Stimulated activated naive CD8-positive, alpha-beta T cell treated with anti-CD3 and anti-CD28 coated beads, Interleukin-15, amount 100 ng/mL, for 72 hours (primary cell): Measurements from ENCODE around the gene TOMT.
"Not testable (repeated sequence)": the region's sequence is repeated elsewhere in the genome, so short reads cannot be mapped to it uniquely, and the experiment has no call there.

ENCODE experiments used
- ATAC-seq: fragments of 150-1000 bp; cut with Tn5 transposase; 2 replicates; pipeline ENCODE4 v1.10.0; 2021; ENCODE audit warnings: mild to moderate bottlenecking, moderate library complexity
- DNase-seq, 2 donors: peaks; one replicate each; pipeline ENCODE4 v3.0.0; 2021 to 2022
- H3K27ac Mint-ChIP-seq, 2 donors: one replicate each; pipeline ENCODE4 v1.8.0; 2022; ENCODE audit warnings: mild to moderate bottlenecking in 2 of 2, mixed read lengths in 2 of 2, moderate library complexity in 2 of 2
- H3K27me3 Mint-ChIP-seq: one replicate; pipeline ENCODE4 v1.8.0; 2022; ENCODE audit warnings: mixed read lengths
- H3K4me1 Mint-ChIP-seq: one replicate; pipeline ENCODE4 v1.8.0; 2022; ENCODE audit warnings: mild to moderate bottlenecking, mixed read lengths
- H3K4me3 Mint-ChIP-seq, 2 donors: one replicate each; pipeline ENCODE4 v1.8.0; 2022; ENCODE audit warnings: mild to moderate bottlenecking in 2 of 2, mixed read lengths in 2 of 2, moderate library complexity in 1 of 2
- H3K9me3 Mint-ChIP-seq, 2 donors: one replicate each; pipeline ENCODE4 v1.8.0; 2022; ENCODE audit warnings: mixed read lengths in 2 of 2

TOMT gene

GRCh38 chr11:72135473-72135872, 29.7 kb downstream of the TOMT start, which contains the start of gene FOLR3:
FOLR3 (plus strand) TSS chr11:72135725; CDS start chr11:72135953, 228 bp downstream.
- ATAC-seq, H3K27ac Mint-ChIP-seq, H3K4me3 Mint-ChIP-seq, H3K27me3 Mint-ChIP-seq, DNase-seq, H3K9me3 Mint-ChIP-seq, H3K4me1 Mint-ChIP-seq: not testable (repeated sequence)

- no peak overlapping the region for H3K27ac Mint-ChIP-seq
- DNase-seq, result no peak
- no peaks in the 10 kb centered on the region for H3K9me3 Mint-ChIP-seq
- H3K4me3 Mint-ChIP-seq, result no peak overlapping the region
- ATAC-seq, result no peak
- H3K27me3 Mint-ChIP-seq, result peaks cover 8% of the 10 kb centered on the region
- H3K4me1 Mint-ChIP-seq, result peaks cover 8% of the 10 kb centered on the region
Measured at GRCh38 chr11:72135891-72136683, 30.4 kb downstream of the TOMT start.

- Mint-ChIP-seq H3K9me3 (no peaks in the 10 kb centered on the region), H3K4me3 (no peak overlapping the region)
- peak; percentile 89 for ATAC-seq
Measured at GRCh38 chr11:72136684-72137262, 31.0 kb downstream of the TOMT start.

GRCh38 chr11:72138821-72139390, 33.2 kb downstream of the TOMT start:
- DNase-seq (no peak), ATAC-seq (no peak)
- Mint-ChIP-seq H3K9me3 (no peaks in the 10 kb centered on the region), H3K27ac (no peak overlapping the region), H3K4me1 (peaks cover 8% of the 10 kb centered on the region), H3K27me3 (no peaks in the 10 kb centered on the region), H3K4me3 (no peak overlapping the region)

More at GRCh38 chr11:72136684-72137262, 31.0 kb downstream of the TOMT start:
- H3K4me1 Mint-ChIP-seq, result peaks cover 8% of the 10 kb centered on the region
- no peak overlapping the region for H3K27ac Mint-ChIP-seq
- peaks cover 8% of the 10 kb centered on the region for H3K27me3 Mint-ChIP-seq
- peak in 1 of 2 donors; percentile 31 for DNase-seq

- no peak for ATAC-seq
- H3K4me3 Mint-ChIP-seq, result no peak overlapping the region
- H3K4me1 Mint-ChIP-seq, result peaks cover 8% of the 10 kb centered on the region
- no peak for DNase-seq
- H3K27ac Mint-ChIP-seq, result no peak overlapping the region
- H3K9me3 Mint-ChIP-seq, result no peaks in the 10 kb centered on the region
- H3K27me3 Mint-ChIP-seq, result no peaks in the 10 kb centered on the region
Measured at GRCh38 chr11:72139500-72139899, 33.8 kb downstream of the TOMT start.

- ATAC-seq, result peak; percentile 24
- Mint-ChIP-seq H3K4me1 (peaks cover 8% of the 10 kb centered on the region), H3K27ac (no peak overlapping the region)
Measured at GRCh38 chr11:72140661-72141060, 34.9 kb downstream of the TOMT start.

GRCh38 chr11:72141066-72141465, 35.3 kb downstream of the TOMT start:
- Mint-ChIP-seq H3K4me3 (no peak overlapping the region), H3K27me3 (no peaks in the 10 kb centered on the region), H3K27ac (peak overlapping the region in 1 of 2 donors; percentile 28), H3K9me3 (no peaks in the 10 kb centered on the region), H3K4me1 (peaks cover 7% of the 10 kb centered on the region)
- ATAC-seq (peak; percentile 81), DNase-seq (peak in 1 of 2 donors; percentile 47)

More at GRCh38 chr11:72140661-72141060, 34.9 kb downstream of the TOMT start:
- H3K9me3 Mint-ChIP-seq, result no peaks in the 10 kb centered on the region
- no peak overlapping the region for H3K4me3 Mint-ChIP-seq
- DNase-seq, result no peak
- H3K27me3 Mint-ChIP-seq, result no peaks in the 10 kb centered on the region

- not testable (repeated sequence) for H3K27ac Mint-ChIP-seq, H3K27me3 Mint-ChIP-seq, ATAC-seq, H3K4me3 Mint-ChIP-seq, DNase-seq, H3K4me1 Mint-ChIP-seq, H3K9me3 Mint-ChIP-seq
Measured at GRCh38 chr11:72142086-72142485, 36.4 kb downstream of the TOMT start.

GRCh38 chr11:72142543-72142942, 36.8 kb downstream of the TOMT start:
- DNase-seq, H3K27me3 Mint-ChIP-seq, H3K27ac Mint-ChIP-seq, H3K4me3 Mint-ChIP-seq, H3K9me3 Mint-ChIP-seq, H3K4me1 Mint-ChIP-seq, ATAC-seq: not testable (repeated sequence)

GRCh38 chr11:72144807-72145565, 39.3 kb downstream of the TOMT start:
- no peaks in the 10 kb centered on the region for H3K4me1 Mint-ChIP-seq
- DNase-seq (no peak), ATAC-seq (no peak)
- no peaks in the 10 kb centered on the region for H3K9me3 Mint-ChIP-seq
- H3K27me3 Mint-ChIP-seq, result no peaks in the 10 kb centered on the region
- H3K27ac Mint-ChIP-seq, result no peak overlapping the region
- no peak overlapping the region for H3K4me3 Mint-ChIP-seq

- Mint-ChIP-seq H3K9me3 (no peaks in the 10 kb centered on the region), H3K4me1 (no peaks in the 10 kb centered on the region), H3K27ac (no peak overlapping the region), H3K27me3 (no peaks in the 10 kb centered on the region), H3K4me3 (no peak overlapping the region)
- ATAC-seq (no peak), DNase-seq (no peak)
Measured at GRCh38 chr11:72146625-72147024, 40.9 kb downstream of the TOMT start.

GRCh38 chr11:72150882-72151281, 45.2 kb downstream of the TOMT start:
- DNase-seq (no peak), ATAC-seq (no peak)
- H3K4me3 Mint-ChIP-seq, result no peak overlapping the region
- H3K9me3 Mint-ChIP-seq, result no peaks in the 10 kb centered on the region
- H3K27ac Mint-ChIP-seq, result no peak overlapping the region
- no peaks in the 10 kb centered on the region for H3K4me1 Mint-ChIP-seq
- peaks cover 11% of the 10 kb centered on the region for H3K27me3 Mint-ChIP-seq

GRCh38 chr11:72153874-72154273, 48.1 kb downstream of the TOMT start:
- H3K4me3 Mint-ChIP-seq, DNase-seq, ATAC-seq, H3K9me3 Mint-ChIP-seq, H3K27ac Mint-ChIP-seq, H3K4me1 Mint-ChIP-seq: not testable (repeated sequence)
- H3K27me3 Mint-ChIP-seq, result peaks cover 15% of the 10 kb centered on the region

GRCh38 chr11:72154816-72155215, 49.1 kb downstream of the TOMT start:
- Mint-ChIP-seq H3K4me3 (no peak overlapping the region), H3K4me1 (no peaks in the 10 kb centered on the region), H3K27ac (no peak overlapping the region), H3K27me3 (peaks cover 24% of the 10 kb centered on the region), H3K9me3 (no peaks in the 10 kb centered on the region)
- no peak for ATAC-seq
- DNase-seq, result no peak

- no peak for ATAC-seq
- Mint-ChIP-seq H3K4me3 (no peak overlapping the region), H3K27me3 (peaks cover 24% of the 10 kb centered on the region), H3K9me3 (no peaks in the 10 kb centered on the region), H3K4me1 (no peaks in the 10 kb centered on the region), H3K27ac (no peak overlapping the region)
- DNase-seq, result no peak
Measured at GRCh38 chr11:72155751-72156150, 50.0 kb downstream of the TOMT start.
